ENCODE data around the gene LONRF3. TPM values are rescaled to one million over a fixed set of nuclear protein-coding genes. Genes with fewer than 3 reads are reported as not detected.
A peak's percentile ranks its signal among the peaks of the same experiment; 100 is the strongest.

LONRF3 gene
- polyA plus RNA-seq, 1 donor (not counting 4 experiments of a cell fraction or from before 2014, with no cell fraction given): not detected

GRCh38 chrX:118971552-118971951 is 2.9 kb upstream of the LONRF3 start:
- no peak for FAIRE-seq
- H4K20me1 ChIP-seq (ENCODE audit: control insufficient read depth, extremely low read depth, insufficient read depth, low read length): no peaks in the 10 kb centered on the region
- H3K4me2 ChIP-seq (ENCODE audit: control insufficient read depth, extremely low read depth, insufficient read depth, low read depth, low read length): no peak overlapping the region
- peaks cover 41% of the 10 kb centered on the region for H3K27me3 ChIP-seq (ENCODE audit: control insufficient read depth, extremely low read depth, insufficient read depth, low read length)
- no peak overlapping the region for H3K9ac ChIP-seq (ENCODE audit: control insufficient read depth, extremely low read depth, insufficient read depth, low read length)
- dilution Hi-C loops (cut with MboI; ENCODE audit: extremely low pct_ligation_motif_present, low sequenced_read_pairs): no loop called here
- H3K36me3 ChIP-seq (ENCODE audit: control insufficient read depth in 2 of 2, extremely low read depth in 1 of 2, insufficient read depth in 2 of 2, low read length in 2 of 2): no peaks in the 10 kb centered on the region
- peaks cover 5% of the 10 kb centered on the region for H3K4me1 ChIP-seq (ENCODE audit: control insufficient read depth, extremely low read depth, insufficient read depth, low read length)
- H3K9me3 ChIP-seq (ENCODE audit: control insufficient read depth, low read depth, low read length): no peaks in the 10 kb centered on the region
- H3K4me3 ChIP-seq (ENCODE audit: control insufficient read depth in 2 of 3, extremely low read depth in 1 of 3, insufficient read depth in 2 of 3, low read depth in 1 of 3, low read length in 3 of 3): no peak overlapping the region
- no peak for DNase-seq (ENCODE audit: low read depth, low spot score)
- no peaks in the 10 kb centered on the region for H3K79me2 ChIP-seq (ENCODE audit: control insufficient read depth, insufficient read depth, low read length)
- no peak overlapping the region for H2AFZ ChIP-seq (ENCODE audit: control insufficient read depth, low read length)
- H3K9me1 ChIP-seq (ENCODE audit: control insufficient read depth, extremely low read depth, insufficient read depth, low read length): no peaks in the 10 kb centered on the region
- TF ChIP-seq EZH2 (IDR thresholded peaks at IDR 0.05; ENCODE audit: low read length): no peak
- no peak for TF ChIP-seq CTCF (optimal IDR thresholded peaks at IDR 0.05 in 1 of 3, IDR thresholded peaks at IDR 0.05 in 1 of 3, conservative IDR thresholded peaks at IDR 0.05 in 1 of 3; ENCODE audit: extremely low read depth in 1 of 3, insufficient read depth in 2 of 3, low read length in 3 of 3)
- H3K27ac ChIP-seq (ENCODE audit: control insufficient read depth, insufficient read depth, low read length): no peak overlapping the region

GRCh38 chrX:118973389-118974087 is 880 bp upstream of the LONRF3 start:
- DNase-seq (ENCODE audit: low read depth, low spot score) (no peak), FAIRE-seq (no peak)
- H3K27me3 ChIP-seq (ENCODE audit: control insufficient read depth, extremely low read depth, insufficient read depth, low read length): peaks cover 48% of the 10 kb centered on the region
- no peak overlapping the region for H2AFZ ChIP-seq (ENCODE audit: control insufficient read depth, low read length)
- no peak for TF ChIP-seq CTCF (optimal IDR thresholded peaks at IDR 0.05 in 1 of 3, IDR thresholded peaks at IDR 0.05 in 1 of 3, conservative IDR thresholded peaks at IDR 0.05 in 1 of 3; ENCODE audit: extremely low read depth in 1 of 3, insufficient read depth in 2 of 3, low read length in 3 of 3)
- TF ChIP-seq EZH2 (IDR thresholded peaks at IDR 0.05; ENCODE audit: low read length): peak; percentile 70
- no peaks in the 10 kb centered on the region for H3K79me2 ChIP-seq (ENCODE audit: control insufficient read depth, insufficient read depth, low read length)
- H3K9me3 ChIP-seq (ENCODE audit: control insufficient read depth, low read depth, low read length): no peaks in the 10 kb centered on the region
- no peaks in the 10 kb centered on the region for H3K9me1 ChIP-seq (ENCODE audit: control insufficient read depth, extremely low read depth, insufficient read depth, low read length)
- H3K27ac ChIP-seq (ENCODE audit: control insufficient read depth, insufficient read depth, low read length): no peak overlapping the region
- no peak overlapping the region for H3K4me3 ChIP-seq (ENCODE audit: control insufficient read depth in 2 of 3, extremely low read depth in 1 of 3, insufficient read depth in 2 of 3, low read depth in 1 of 3, low read length in 3 of 3)
- no peak overlapping the region for H3K4me2 ChIP-seq (ENCODE audit: control insufficient read depth, extremely low read depth, insufficient read depth, low read depth, low read length)
- H3K36me3 ChIP-seq (ENCODE audit: control insufficient read depth in 2 of 2, extremely low read depth in 1 of 2, insufficient read depth in 2 of 2, low read length in 2 of 2): no peaks in the 10 kb centered on the region
- no peaks in the 10 kb centered on the region for H4K20me1 ChIP-seq (ENCODE audit: control insufficient read depth, extremely low read depth, insufficient read depth, low read length)
- no peak overlapping the region for H3K9ac ChIP-seq (ENCODE audit: control insufficient read depth, extremely low read depth, insufficient read depth, low read length)
- dilution Hi-C loops (cut with MboI; ENCODE audit: extremely low pct_ligation_motif_present, low sequenced_read_pairs): no loop called here
- H3K4me1 ChIP-seq (ENCODE audit: control insufficient read depth, extremely low read depth, insufficient read depth, low read length): peaks cover 5% of the 10 kb centered on the region
